ENCODE results near the gene ZSCAN21.

ZSCAN21 gene

GRCh38 chr7:100016215-100016901, 33.2 kb upstream of the ZSCAN21 start:
- in situ Hi-C loops (cut with MboI; ENCODE audit: low sequenced_read_pairs): no loop called here
- Histone ChIP-seq H3K4me1 (peaks cover 8% of the 10 kb centered on the region), H3K9me3 (no peaks in the 10 kb centered on the region), H3K4me3 (peak overlapping the region; percentile 79), H3K36me3 (replicated peaks) (peaks cover 3% of the 10 kb centered on the region; the same call in 1 of the 2 replicates), H3K27me3 (ENCODE audit: low read depth) (peaks cover 5% of the 10 kb centered on the region)
- peak; percentile 36 to 38 for DNase-seq (ENCODE audit: low spot score in 2 of 2)

DNA sequence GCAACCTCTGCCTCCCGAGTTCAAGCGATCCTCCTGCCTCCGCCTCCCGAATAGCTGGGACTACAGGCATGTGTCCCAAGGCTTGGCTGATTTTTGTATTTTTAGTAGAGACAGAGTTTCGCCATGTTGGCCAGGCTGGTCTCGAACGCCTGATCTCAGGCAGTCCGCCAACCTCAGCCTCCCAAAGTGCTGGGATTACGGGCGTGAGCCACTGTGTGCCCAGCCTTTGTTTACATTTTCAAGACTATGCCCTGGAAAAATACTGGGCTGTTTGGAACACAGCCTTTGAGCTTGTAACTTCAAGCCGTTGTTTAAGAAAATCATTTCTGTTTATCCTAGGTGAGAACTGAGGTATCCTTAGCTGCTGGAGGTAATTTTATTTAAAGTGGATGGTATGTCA, 32.3 kb upstream of the ZSCAN21 start:
- H3K27me3 ChIP-seq (ENCODE audit: low read depth): no peaks in the 10 kb centered on the region
- no peak for DNase-seq (ENCODE audit: low spot score in 2 of 2)
- peaks cover 8% of the 10 kb centered on the region for H3K36me3 ChIP-seq (replicated peaks)
- H3K4me1 ChIP-seq: peaks cover 9% of the 10 kb centered on the region
- H3K4me3 ChIP-seq: no peak overlapping the region
- H3K9me3 ChIP-seq: no peaks in the 10 kb centered on the region
- in situ Hi-C loops (cut with MboI; ENCODE audit: low sequenced_read_pairs): no loop called here

DNA sequence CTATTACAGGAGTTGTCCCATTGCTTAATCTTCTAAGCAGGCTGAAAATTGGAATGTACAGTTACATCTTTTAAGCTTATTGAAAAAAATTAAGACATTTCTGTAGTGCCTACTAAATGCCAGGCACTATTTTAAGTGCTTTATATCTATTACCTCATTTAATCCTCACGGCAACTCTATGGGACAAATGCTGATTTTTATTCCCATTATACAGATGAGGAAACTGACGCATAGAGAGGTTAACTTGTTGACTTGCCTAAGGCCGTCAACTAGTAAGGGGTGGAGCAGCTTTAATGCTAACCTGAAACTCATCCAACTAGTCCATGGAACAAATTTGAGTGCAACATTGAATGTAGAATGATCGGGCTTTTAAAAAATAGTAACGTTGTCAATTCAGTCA, 31.7 kb upstream of the ZSCAN21 start:
- Histone ChIP-seq H3K4me1 (peaks cover 9% of the 10 kb centered on the region), H3K36me3 (replicated peaks) (peaks cover 8% of the 10 kb centered on the region), H3K27me3 (ENCODE audit: low read depth) (no peaks in the 10 kb centered on the region), H3K9me3 (no peaks in the 10 kb centered on the region), H3K4me3 (no peak overlapping the region)
- in situ Hi-C loops (cut with MboI; ENCODE audit: low sequenced_read_pairs): no loop called here
- DNase-seq (ENCODE audit: low spot score in 2 of 2): no peak

DNA sequence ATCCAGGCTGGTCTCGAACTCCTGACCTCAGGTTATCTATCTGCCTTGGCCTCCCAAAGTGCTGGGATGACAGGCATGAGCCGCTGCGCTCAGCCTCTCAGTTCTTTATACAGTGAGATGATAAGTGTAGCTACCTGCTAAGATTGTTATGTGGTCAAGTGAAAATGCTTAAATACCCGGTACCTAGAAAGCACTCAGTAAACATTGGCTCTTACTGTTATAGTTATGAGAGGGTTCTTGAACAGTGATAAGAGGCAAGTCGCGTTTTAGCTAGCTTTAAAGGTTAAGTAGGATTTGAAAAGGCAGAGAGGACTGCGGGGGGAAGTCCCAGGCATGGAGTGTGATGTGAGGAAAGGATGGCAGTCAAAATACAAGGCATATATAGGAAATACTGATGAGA, 29.7 kb upstream of the ZSCAN21 start:
- peaks cover 27% of the 10 kb centered on the region for H3K36me3 ChIP-seq (replicated peaks)
- in situ Hi-C loops (cut with MboI; ENCODE audit: low sequenced_read_pairs): no loop called here

DNA sequence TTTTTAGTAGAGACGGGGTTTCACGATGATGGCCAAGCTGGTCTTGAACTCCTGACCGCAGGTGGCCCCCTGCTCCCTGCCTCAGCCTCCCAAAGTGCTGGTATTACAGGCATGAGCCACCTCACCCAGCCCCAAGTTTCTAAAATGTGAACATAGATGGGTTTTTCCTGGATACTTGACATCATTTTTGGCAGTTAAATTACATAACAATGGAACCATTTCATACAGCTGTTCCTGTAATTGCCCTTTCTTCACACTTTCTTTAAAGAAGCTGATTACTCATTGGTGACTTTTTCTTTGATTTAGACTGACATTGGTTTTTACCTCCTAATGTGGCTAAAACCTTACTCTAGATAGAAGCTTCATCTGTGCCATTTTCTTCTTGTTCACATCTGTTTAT, 28.3 kb upstream of the ZSCAN21 start:
- peak in 1 of 2 experiments; percentile 44 for DNase-seq (ENCODE audit: low spot score in 2 of 2)
- H3K4me3 ChIP-seq: no peak overlapping the region
- H3K36me3 ChIP-seq (replicated peaks): peaks cover 38% of the 10 kb centered on the region
- H3K27me3 ChIP-seq (ENCODE audit: low read depth): no peaks in the 10 kb centered on the region
- in situ Hi-C loops (cut with MboI; ENCODE audit: low sequenced_read_pairs): no loop called here
- no peaks in the 10 kb centered on the region for H3K9me3 ChIP-seq
- H3K4me1 ChIP-seq: peaks cover 9% of the 10 kb centered on the region

More for the DNA sequence above, 29.7 kb upstream of the ZSCAN21 start:
- Histone ChIP-seq H3K9me3 (no peaks in the 10 kb centered on the region), H3K4me3 (no peak overlapping the region), H3K4me1 (peaks cover 9% of the 10 kb centered on the region), H3K27me3 (ENCODE audit: low read depth) (no peaks in the 10 kb centered on the region)
- DNase-seq (ENCODE audit: low spot score in 2 of 2): no peak

DNA sequence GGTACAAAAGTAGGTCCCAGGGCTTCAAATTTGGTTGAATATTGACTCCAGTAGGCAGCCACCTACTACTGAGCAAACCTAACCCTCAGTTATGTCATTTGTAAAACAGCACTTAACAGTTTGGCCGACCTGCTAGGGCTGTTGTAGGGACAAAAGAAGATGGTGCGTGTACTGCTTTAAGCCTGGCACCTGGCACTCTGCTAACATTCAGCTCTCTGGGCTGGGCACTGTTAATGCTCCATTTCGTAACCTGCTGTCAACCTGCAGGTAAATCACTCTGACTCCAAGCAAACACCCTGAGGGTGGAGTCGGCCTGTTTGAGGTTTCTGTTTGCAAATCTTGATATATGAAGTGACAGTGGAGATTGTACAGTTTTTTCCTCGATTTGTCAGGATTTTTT, 27.0 kb upstream of the ZSCAN21 start:
- DNase-seq (ENCODE audit: low spot score in 2 of 2): no peak
- Histone ChIP-seq H3K27me3 (ENCODE audit: low read depth) (no peaks in the 10 kb centered on the region), H3K9me3 (no peaks in the 10 kb centered on the region), H3K4me3 (no peak overlapping the region), H3K36me3 (replicated peaks) (peaks cover 40% of the 10 kb centered on the region), H3K4me1 (peaks cover 3% of the 10 kb centered on the region)
- in situ Hi-C loops (cut with MboI; ENCODE audit: low sequenced_read_pairs): no loop called here

GRCh38 chr7:100023526-100023925, 26.0 kb upstream of the ZSCAN21 start:
- peaks cover 40% of the 10 kb centered on the region for H3K36me3 ChIP-seq (replicated peaks)
- H3K4me3 ChIP-seq: no peak overlapping the region
- no peaks in the 10 kb centered on the region for H3K9me3 ChIP-seq
- peaks cover 3% of the 10 kb centered on the region for H3K4me1 ChIP-seq
- in situ Hi-C loops (cut with MboI; ENCODE audit: low sequenced_read_pairs): no loop called here
- DNase-seq (ENCODE audit: low spot score in 2 of 2): no peak
- H3K27me3 ChIP-seq (ENCODE audit: low read depth): no peaks in the 10 kb centered on the region

DNA sequence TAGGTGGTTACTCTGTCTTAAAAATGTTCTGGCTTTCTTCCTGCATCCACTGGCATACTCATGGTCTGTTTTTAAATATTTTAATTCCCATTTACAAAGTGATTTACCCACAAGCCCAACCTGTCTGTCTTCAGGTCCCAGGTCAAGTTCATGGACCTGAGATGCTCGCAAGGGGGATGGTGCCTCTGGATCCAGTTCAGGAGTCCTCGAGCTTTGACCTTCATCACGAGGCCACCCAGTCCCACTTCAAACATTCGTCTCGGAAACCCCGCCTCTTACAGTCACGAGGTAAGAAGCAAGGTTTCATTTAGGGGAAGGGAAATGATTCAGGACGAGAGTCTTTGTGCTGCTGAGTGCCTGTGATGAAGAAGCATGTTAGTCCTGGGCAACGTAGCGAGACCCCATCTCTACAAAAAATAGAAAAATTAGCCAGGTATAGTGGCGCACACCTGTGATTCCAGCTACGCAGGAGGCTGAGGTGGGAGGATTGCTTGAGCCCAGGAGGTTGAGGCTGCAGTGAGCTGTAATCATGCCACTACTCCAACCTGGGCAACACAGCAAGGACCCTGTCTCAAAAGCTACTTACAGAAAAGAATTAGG, 25.5 kb upstream of the ZSCAN21 start:
- in situ Hi-C loops (cut with MboI; ENCODE audit: low sequenced_read_pairs): no loop called here
- peaks cover 3% of the 10 kb centered on the region for H3K4me1 ChIP-seq
- H3K36me3 ChIP-seq (replicated peaks): peaks cover 37% of the 10 kb centered on the region
- DNase-seq (ENCODE audit: low spot score in 2 of 2): no peak
- H3K27me3 ChIP-seq (ENCODE audit: low read depth): no peaks in the 10 kb centered on the region
- H3K4me3 ChIP-seq: no peak overlapping the region
- H3K9me3 ChIP-seq: no peaks in the 10 kb centered on the region

DNA sequence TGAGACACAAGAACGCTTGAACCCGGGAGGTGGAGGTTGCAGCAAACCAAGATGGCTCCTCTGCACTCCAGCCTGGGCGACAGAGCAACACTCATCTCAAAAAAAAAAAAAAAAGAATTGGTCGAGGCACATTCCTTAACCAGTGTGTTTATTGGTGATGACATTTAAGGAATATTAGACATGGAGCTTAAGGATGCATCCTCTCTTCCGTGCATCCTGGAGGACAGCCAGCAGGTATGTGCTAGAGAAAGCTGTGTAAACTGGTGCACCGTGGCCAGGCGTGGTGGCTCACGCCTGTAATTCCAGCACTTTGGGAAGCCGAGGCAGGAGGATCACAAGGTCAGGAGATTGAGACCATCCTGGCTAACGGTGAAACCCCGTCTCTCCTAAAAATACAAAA, 22.4 kb upstream of the ZSCAN21 start:
- H3K4me3 ChIP-seq: no peak overlapping the region
- H3K36me3 ChIP-seq (replicated peaks): peaks cover 49% of the 10 kb centered on the region
- no peaks in the 10 kb centered on the region for H3K9me3 ChIP-seq
- H3K4me1 ChIP-seq: no peaks in the 10 kb centered on the region
- in situ Hi-C loops (cut with MboI; ENCODE audit: low sequenced_read_pairs): no loop called here
- DNase-seq (ENCODE audit: low spot score in 2 of 2): no peak
- H3K27me3 ChIP-seq (ENCODE audit: low read depth): no peaks in the 10 kb centered on the region

DNA sequence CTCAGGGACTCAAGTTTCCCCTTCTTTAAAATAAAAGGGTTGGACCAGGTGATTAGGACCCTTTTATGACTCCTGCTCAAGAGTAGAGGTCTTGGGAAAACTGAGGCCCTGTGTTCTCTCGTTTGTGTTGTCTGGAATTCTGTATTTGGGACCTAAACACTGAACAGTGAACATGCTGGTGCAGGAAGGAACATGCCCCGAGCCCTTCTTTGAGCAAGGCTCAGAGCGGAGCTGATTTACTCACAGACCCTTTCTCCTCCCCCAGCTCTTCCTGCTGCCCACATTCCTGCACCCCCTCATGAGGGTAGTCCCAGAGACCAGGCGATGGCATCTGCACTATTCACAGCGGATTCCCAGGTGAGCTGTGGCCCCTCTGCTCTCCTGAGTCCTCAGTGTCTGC, 20.0 kb upstream of the ZSCAN21 start:
- no peaks in the 10 kb centered on the region for H3K9me3 ChIP-seq
- no peaks in the 10 kb centered on the region for H3K4me1 ChIP-seq
- H3K4me3 ChIP-seq: no peak overlapping the region
- H3K36me3 ChIP-seq (replicated peaks): peaks cover 46% of the 10 kb centered on the region
- no peaks in the 10 kb centered on the region for H3K27me3 ChIP-seq (ENCODE audit: low read depth)
- in situ Hi-C loops (cut with MboI; ENCODE audit: low sequenced_read_pairs): no loop called here
- DNase-seq (ENCODE audit: low spot score in 2 of 2): no peak

DNA sequence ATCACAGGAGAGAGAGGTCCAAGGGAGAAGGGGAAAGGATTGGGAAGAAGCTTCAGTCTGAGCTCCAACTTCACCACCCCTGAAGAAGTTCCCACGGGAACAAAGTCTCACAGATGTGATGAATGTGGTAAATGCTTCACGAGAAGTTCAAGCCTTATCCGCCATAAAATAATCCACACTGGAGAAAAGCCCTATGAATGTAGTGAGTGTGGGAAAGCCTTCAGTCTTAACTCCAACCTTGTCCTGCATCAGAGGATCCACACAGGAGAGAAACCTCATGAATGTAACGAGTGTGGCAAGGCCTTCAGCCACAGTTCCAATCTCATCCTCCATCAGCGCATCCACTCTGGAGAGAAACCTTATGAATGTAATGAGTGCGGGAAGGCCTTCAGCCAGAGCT, 16.0 kb upstream of the ZSCAN21 start:
- peaks cover 46% of the 10 kb centered on the region for H3K36me3 ChIP-seq (replicated peaks)
- no peak overlapping the region for H3K4me3 ChIP-seq
- no peaks in the 10 kb centered on the region for H3K4me1 ChIP-seq
- no peaks in the 10 kb centered on the region for H3K27me3 ChIP-seq (ENCODE audit: low read depth)
- no peak for DNase-seq (ENCODE audit: low spot score in 2 of 2)
- H3K9me3 ChIP-seq: no peaks in the 10 kb centered on the region
- in situ Hi-C loops (cut with MboI; ENCODE audit: low sequenced_read_pairs): no loop called here

DNA sequence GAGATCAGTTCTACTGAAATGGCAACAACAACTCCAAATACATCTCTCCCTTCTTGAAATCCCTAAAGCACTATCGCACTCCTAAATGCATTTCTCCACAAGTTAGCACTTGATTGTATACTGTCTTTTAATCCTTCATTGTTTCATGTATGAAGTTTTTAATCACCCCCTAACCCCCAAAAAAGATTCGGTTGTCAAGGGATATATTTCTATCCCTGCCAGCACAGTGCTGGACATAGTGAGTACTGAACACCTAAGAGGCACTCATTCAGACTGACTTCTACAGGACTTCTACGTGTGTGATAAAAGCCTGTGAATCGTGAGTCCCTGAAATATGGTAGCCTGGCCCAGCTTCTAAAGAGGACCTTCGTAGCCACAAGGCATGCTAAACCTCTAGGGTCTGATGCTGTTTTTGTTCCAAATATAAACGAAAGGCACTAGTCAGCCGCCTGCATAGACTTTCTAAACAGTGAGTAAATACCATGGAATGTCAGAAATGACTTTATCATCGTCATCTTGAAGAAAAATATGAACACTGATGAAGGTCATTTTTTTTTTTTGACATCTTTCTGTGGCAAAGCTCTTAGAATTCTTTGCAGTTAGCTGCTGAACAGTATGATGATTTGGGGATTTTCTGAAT, 14.6 kb upstream of the ZSCAN21 start:
- Histone ChIP-seq H3K4me3 (no peak overlapping the region), H3K36me3 (replicated peaks) (peaks cover 44% of the 10 kb centered on the region), H3K27me3 (ENCODE audit: low read depth) (no peaks in the 10 kb centered on the region), H3K9me3 (no peaks in the 10 kb centered on the region), H3K4me1 (no peaks in the 10 kb centered on the region)
- in situ Hi-C loops (cut with MboI; ENCODE audit: low sequenced_read_pairs): no loop called here
- no peak for DNase-seq (ENCODE audit: low spot score in 2 of 2)

DNA sequence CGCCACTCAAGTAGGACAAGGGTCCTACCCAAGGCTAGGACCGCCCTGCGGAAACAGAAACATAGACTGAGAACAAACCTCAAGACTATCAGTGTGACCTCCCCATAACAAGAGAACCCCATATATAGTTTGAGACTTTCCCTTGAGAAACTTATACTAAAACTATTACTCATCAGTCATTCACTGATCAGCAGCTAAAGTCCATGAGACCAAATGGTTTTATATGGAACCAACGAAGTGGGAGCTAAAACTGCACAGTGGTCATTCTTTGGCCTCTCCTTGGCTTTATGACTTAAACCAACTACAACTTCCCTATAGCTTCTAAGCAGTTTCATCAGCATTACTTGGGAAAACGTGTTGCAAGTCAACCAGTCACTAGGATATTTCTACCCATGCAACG, 13.7 kb upstream of the ZSCAN21 start:
- Histone ChIP-seq H3K27me3 (ENCODE audit: low read depth) (no peaks in the 10 kb centered on the region), H3K4me3 (no peak overlapping the region), H3K36me3 (replicated peaks) (peaks cover 35% of the 10 kb centered on the region), H3K4me1 (no peaks in the 10 kb centered on the region), H3K9me3 (no peaks in the 10 kb centered on the region)
- in situ Hi-C loops (cut with MboI; ENCODE audit: low sequenced_read_pairs): no loop called here
- DNase-seq (ENCODE audit: low spot score in 2 of 2): no peak

GRCh38 chr7:100038326-100038725, 11.2 kb upstream of the ZSCAN21 start:
- Histone ChIP-seq H3K9me3 (no peaks in the 10 kb centered on the region), H3K4me1 (no peaks in the 10 kb centered on the region; the same call in 1 of the 2 replicates), H3K27me3 (ENCODE audit: low read depth) (no peaks in the 10 kb centered on the region), H3K36me3 (replicated peaks) (peaks cover 22% of the 10 kb centered on the region), H3K4me3 (no peak overlapping the region)
- in situ Hi-C loops (cut with MboI; ENCODE audit: low sequenced_read_pairs): no loop called here
- DNase-seq (ENCODE audit: low spot score in 2 of 2): no peak

Measured in HAP-1 (cell line).